ENCODE data around the gene VENTX. TPM values are rescaled to one million over a fixed set of nuclear protein-coding genes. Genes with fewer than 3 reads are reported as not detected.

VENTX gene
- total and polyA plus RNA-seq, 2 donors (not counting 3 experiments of a cell fraction or from before 2014, with no cell fraction given), result not detected

- Histone ChIP-seq H3K79me2 (ENCODE audit: control insufficient read depth, insufficient read depth, low read length) (no peaks in the 10 kb centered on the region), H4K20me1 (replicated peaks; ENCODE audit: control insufficient read depth, extremely low read depth, insufficient read depth, low read length) (no peaks in the 10 kb centered on the region), H3K4me3 (replicated peaks in 1 of 3; ENCODE audit: insufficient read depth in 1 of 3, low read depth in 1 of 3, low read length in 3 of 3) (no peak overlapping the region), H3K4me2 (ENCODE audit: insufficient read depth, low read length) (no peak overlapping the region), H3K9ac (replicated peaks; ENCODE audit: extremely low read depth, insufficient read depth, low read length) (no peak overlapping the region), H3K9me3 (replicated peaks; ENCODE audit: control insufficient read depth, insufficient read depth, low read length) (no peaks in the 10 kb centered on the region), H2AFZ (ENCODE audit: low read depth, low read length) (no peak overlapping the region), H3K36me3 (ENCODE audit: control insufficient read depth in 2 of 2, extremely low read depth in 1 of 2, insufficient read depth in 2 of 2, low read length in 2 of 2) (peaks cover 7 to 43% of the 10 kb centered on the region in 2 experiments), H3K27ac (ENCODE audit: insufficient read depth, low read depth, low read length) (no peak overlapping the region), H3K9me1 (replicated peaks; ENCODE audit: control insufficient read depth, extremely low read depth, insufficient read depth, low read length) (no peaks in the 10 kb centered on the region), H3K4me1 (ENCODE audit: control insufficient read depth, extremely low read depth, insufficient read depth, low read length) (no peaks in the 10 kb centered on the region), H3K27me3 (ENCODE audit: control insufficient read depth in 2 of 2, insufficient read depth in 2 of 2, low read length in 2 of 2) (no peaks in the 10 kb centered on the region)
- DNase-seq (ENCODE audit: low read depth, low spot score) (no peak), FAIRE-seq (no peak)
- no TSS peak for BruUV-seq (replicated peaks)
- CTCF ChIA-PET, result interaction anchor here (1.0 kb wide), 1 partner anchor 9 kb away, joined by 3 read pairs; no protein-coding TSS in a partner anchor
- no peak for TF ChIP-seq POLR2A (IDR thresholded peaks at IDR 0.05; ENCODE audit: low read depth, low read length)
- TF ChIP-seq CTCF (IDR thresholded peaks at IDR 0.05; ENCODE audit: extremely low read depth in 1 of 2, insufficient read depth in 1 of 2, low read depth in 1 of 2, low read length in 2 of 2), result no peak
- no peak for TF ChIP-seq POLR2AphosphoS5 (IDR thresholded peaks at IDR 0.05; ENCODE audit: insufficient read depth, low read depth, low read length)
- no peak for TF ChIP-seq JUN (IDR thresholded peaks at IDR 0.05; ENCODE audit: borderline replicate concordance, insufficient read depth, insufficient read length, low read depth)
- no peak for TF ChIP-seq EZH2 (IDR thresholded peaks at IDR 0.05; ENCODE audit: borderline replicate concordance, low read depth, low read length, severe bottlenecking)
- POLR2A ChIA-PET, result no interaction called here
- dilution Hi-C loops (cut with MboI; ENCODE audit: extremely low pct_ligation_motif_present, low sequenced_read_pairs), result no loop called here
- intact Hi-C loops (cut with micrococcal nuclease), result no loop called here
Measured at GRCh38 chr10:133283931-133284330, 46.3 kb downstream of the VENTX start.

DNA sequence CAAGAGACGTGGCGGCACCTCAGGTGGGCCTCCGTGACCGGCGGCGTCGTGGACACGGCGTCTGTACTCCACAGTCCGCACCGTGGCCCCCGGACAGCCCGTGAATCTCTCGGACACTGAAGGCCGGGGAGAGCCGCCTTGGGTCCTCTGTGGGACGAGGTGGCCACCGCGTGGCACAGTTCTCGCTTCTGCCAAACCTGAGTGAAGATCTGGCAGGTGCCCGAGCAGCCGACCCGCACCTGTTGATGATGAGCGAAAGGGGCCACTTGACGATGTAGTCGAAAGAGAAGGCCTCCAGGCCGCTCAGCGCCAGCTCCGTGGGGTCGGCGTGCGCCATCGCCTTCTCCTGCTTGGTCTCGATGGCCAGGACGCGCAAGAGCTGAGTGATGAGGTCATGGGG lies 47.6 kb downstream of the VENTX start:
- DNase-seq (ENCODE audit: low read depth, low spot score), result no peak
- CTCF ChIA-PET, result no interaction called here
- H3K9me3 ChIP-seq (replicated peaks; ENCODE audit: control insufficient read depth, insufficient read depth, low read length), result no peaks in the 10 kb centered on the region
- no peaks in the 10 kb centered on the region for H4K20me1 ChIP-seq (replicated peaks; ENCODE audit: control insufficient read depth, extremely low read depth, insufficient read depth, low read length)
- TF ChIP-seq CTCF (IDR thresholded peaks at IDR 0.05; ENCODE audit: extremely low read depth in 1 of 2, insufficient read depth in 1 of 2, low read depth in 1 of 2, low read length in 2 of 2) (no peak), JUN (IDR thresholded peaks at IDR 0.05; ENCODE audit: borderline replicate concordance, insufficient read depth, insufficient read length, low read depth) (no peak), MYC (IDR thresholded peaks at IDR 0.05; ENCODE audit: low read depth, low read length) (no peak), POLR2AphosphoS5 (IDR thresholded peaks at IDR 0.05; ENCODE audit: insufficient read depth, low read depth, low read length) (no peak), POLR2A (IDR thresholded peaks at IDR 0.05; ENCODE audit: low read depth, low read length) (no peak), EZH2 (IDR thresholded peaks at IDR 0.05; ENCODE audit: borderline replicate concordance, low read depth, low read length, severe bottlenecking) (no peak), FOS (IDR thresholded peaks at IDR 0.05; ENCODE audit: borderline replicate concordance, insufficient read depth, low read length) (no peak), GATA2 (IDR thresholded peaks at IDR 0.05; ENCODE audit: insufficient read depth, insufficient read length, low read depth, low read length) (no peak)
- TF ChIP-seq, protein P1, sequence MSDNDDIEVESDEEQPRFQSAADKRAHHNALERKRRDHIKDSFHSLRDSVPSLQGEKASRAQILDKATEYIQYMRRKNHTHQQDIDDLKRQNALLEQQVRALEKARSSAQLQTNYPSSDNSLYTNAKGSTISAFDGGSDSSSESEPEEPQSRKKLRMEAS (IDR thresholded peaks at IDR 0.05; ENCODE audit: insufficient read depth, insufficient read length), result no peak
- no peak overlapping the region for H3K4me2 ChIP-seq (ENCODE audit: insufficient read depth, low read length)
- H3K36me3 ChIP-seq (ENCODE audit: control insufficient read depth in 2 of 2, extremely low read depth in 1 of 2, insufficient read depth in 2 of 2, low read length in 2 of 2), result peaks cover 7 to 50% of the 10 kb centered on the region in 2 experiments
- no peaks in the 10 kb centered on the region for H3K4me1 ChIP-seq (ENCODE audit: control insufficient read depth, extremely low read depth, insufficient read depth, low read length)
- BruUV-seq (replicated peaks), result no TSS peak
- FAIRE-seq, result no peak
- no peak overlapping the region for H3K9ac ChIP-seq (replicated peaks; ENCODE audit: extremely low read depth, insufficient read depth, low read length)
- intact Hi-C loops (cut with micrococcal nuclease), result no loop called here
- H2AFZ ChIP-seq (ENCODE audit: low read depth, low read length), result no peak overlapping the region
- H3K79me2 ChIP-seq (ENCODE audit: control insufficient read depth, insufficient read depth, low read length), result no peaks in the 10 kb centered on the region
- no peaks in the 10 kb centered on the region for H3K9me1 ChIP-seq (replicated peaks; ENCODE audit: control insufficient read depth, extremely low read depth, insufficient read depth, low read length)
- POLR2A ChIA-PET, result no interaction called here
- dilution Hi-C loops (cut with MboI; ENCODE audit: extremely low pct_ligation_motif_present, low sequenced_read_pairs), result no loop called here
- no peak overlapping the region for H3K4me3 ChIP-seq (replicated peaks in 1 of 3; ENCODE audit: insufficient read depth in 1 of 3, low read depth in 1 of 3, low read length in 3 of 3)
- no peak overlapping the region for H3K27ac ChIP-seq (ENCODE audit: insufficient read depth, low read depth, low read length)
- no peaks in the 10 kb centered on the region for H3K27me3 ChIP-seq (ENCODE audit: control insufficient read depth in 2 of 2, insufficient read depth in 2 of 2, low read length in 2 of 2)

All from endothelial cell of umbilical vein (primary cell).